HG02678 (cell line): ENCODE data around the gene HDLBP.

Experiments used
- ATAC-seq: cut with Tn5 transposase; IDR thresholded peaks from one replicate; pipeline ENCODE4 v1.9.1; 2021; ENCODE audit warnings: mild to moderate bottlenecking, moderate library complexity; ENCODE audit not compliant: unreplicated experiment

The HDLBP gene

DNA sequence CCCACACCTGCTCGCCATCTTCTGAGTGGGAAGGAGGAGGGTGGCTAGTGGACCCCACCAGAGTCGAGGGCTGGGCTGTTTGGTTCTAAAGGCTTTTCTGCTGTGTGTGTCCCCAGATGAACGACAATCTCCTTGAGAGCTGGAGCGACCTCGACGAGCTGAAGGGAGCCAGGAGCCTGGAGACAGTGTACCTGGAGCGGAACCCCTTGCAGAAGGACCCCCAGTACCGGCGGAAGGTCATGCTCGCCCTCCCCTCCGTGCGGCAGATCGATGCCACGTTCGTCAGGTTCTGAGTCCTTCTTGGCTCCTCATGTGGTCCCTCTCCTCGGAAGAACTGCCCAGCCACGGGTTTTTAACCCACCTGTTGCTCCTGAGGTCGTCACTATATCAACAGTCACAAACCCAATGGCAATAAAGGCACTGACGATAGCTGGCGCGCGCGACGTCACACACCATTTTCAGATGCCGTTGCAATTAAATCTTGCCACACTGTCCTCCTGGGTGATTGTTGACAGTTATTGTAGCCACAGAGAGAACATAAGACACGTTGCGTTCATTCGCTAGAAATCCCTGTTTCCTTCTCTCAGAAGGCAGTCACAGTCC is 132.8 kb downstream of the HDLBP start:
- no peak for ATAC-seq

DNA sequence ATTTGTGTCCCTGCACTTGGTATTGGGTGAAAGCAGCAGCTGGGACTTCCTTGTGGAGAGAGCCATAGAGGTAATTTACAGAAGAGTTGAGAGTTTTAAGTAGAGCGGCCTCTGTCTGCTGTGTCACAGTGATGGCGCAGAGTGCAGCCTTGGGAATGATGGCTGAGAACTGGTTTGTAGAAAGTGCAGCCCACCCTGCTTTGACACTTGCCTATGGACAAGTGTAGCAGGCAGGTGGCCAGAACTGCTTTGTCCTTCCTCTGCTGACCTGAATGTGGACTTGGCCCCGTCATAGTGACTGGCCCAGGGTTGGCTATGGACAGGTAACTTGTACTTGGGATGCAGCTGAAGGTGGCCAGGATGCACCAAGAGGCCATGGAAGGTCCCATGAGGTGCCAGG is 133.3 kb downstream of the HDLBP start:
- no peak for ATAC-seq

DNA sequence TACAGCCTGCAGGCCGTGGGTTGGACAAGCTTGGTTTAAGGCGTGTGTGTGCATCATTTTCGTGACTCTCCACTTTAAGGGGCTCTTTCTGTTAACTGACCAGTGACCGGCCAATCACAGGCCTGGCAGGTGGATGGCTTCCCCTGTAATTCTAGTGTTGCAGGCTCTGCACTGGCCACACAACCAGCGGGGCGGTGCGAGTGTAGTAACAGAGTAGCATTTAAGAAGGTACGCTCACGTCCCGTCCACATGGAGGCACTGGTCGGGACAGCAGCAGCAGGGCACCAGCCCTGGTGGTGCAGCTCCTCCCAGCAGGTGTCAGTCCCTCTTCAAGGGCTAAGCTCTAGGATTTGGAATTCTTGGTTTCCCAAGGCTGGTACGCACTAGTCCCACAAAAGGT is 135.0 kb downstream of the HDLBP start:
- no peak for ATAC-seq

DNA sequence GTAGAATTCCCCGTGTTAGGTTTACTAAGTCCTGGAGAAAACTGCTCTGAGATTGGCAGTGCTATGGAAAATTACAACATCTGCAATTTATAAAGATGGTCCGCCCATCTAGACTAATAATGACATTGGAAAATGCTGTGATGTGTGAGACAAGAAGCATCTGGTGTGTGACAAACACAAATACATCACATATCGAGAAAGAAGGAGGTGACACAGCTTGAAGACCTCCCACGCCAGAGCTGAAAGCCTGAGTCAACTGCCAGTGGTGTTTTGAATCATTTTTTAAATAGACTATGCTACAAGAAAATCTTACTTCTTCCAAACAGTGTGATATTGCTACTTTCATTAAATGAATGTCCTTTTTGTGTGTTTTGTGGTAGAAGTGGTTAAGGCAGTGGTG is 135.6 kb downstream of the HDLBP start:
- ATAC-seq, result no peak

DNA sequence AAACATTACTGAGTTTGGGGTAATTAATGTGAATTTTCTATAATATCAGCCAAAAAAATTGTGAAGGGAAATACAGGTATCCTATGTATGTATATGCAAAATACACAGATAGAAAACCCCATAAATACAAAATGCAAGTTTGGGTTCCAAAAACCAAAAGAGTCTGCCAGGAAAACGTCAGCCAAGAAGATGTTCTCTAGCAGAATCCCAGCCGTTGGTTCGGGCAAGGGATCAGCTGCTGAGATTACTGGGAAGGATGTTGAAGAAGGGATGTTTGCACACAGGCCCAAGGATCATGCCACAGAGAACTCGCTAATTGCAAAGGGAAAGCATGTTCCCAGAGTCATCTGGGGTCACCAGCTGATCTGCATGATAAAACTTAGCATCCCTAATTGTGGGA is 136.5 kb downstream of the HDLBP start:
- no peak for ATAC-seq

DNA sequence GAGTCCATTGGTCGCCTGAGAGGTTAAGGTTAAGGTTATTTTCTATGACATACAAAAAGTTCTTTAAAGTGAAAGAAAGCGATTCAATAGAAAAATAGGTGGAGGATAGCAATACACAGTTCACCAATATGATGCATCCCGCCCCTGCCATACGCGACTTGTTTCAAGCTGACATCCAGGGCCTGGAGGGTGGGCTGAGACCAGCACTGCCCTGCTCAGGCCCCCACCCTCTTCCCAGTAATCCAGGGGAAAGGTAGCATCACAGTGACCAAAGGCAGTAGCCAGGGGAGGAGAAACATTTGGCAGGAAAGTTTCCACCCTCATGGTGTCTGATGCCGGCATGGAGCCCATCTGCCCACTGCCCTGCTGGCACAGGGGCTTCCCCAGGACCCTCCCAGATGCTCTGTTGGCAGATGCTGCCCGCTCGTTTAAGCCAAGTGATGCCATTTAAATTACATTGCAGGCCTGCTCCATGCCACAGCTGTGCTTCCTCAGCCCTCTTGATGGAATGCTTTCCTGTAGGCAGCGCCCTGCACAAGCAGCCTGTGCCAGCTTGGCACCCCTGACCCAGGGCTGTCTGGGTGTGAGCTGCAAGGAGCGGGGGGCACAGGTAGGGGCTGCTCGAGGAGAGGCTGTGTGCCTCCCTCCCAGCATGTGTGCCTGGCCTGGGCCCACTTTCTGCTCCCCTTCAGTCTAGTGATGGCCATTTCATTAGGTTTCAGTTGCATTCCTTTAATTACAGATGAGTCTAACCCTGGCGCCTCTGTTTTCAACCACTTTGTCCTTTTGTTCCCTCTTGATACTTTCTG is 137.7 kb downstream of the HDLBP start:
- no peak for ATAC-seq
